T-helper 2 cell (primary cell): ENCODE measurements around the gene TAF6.
A peak's percentile ranks its signal among the peaks of the same experiment; 100 is the strongest.
"Not testable (repeated sequence)": the region's sequence is repeated elsewhere in the genome, so short reads cannot be mapped to it uniquely, and the experiment has no call there.

ENCODE experiments used
- DNase-seq, 5 experiments: peaks; one replicate each; pipeline versions ENCODE4 v3.0.0 to v3.0.0-alpha.2; 2012 to 2022

The TAF6 gene

GRCh38 chr7:100152404-100152803, 33.2 kb upstream of the TAF6 start:
- no peak for DNase-seq

GRCh38 chr7:100148559-100149328, 29.6 kb upstream of the TAF6 start, which contains the start of gene LAMTOR4:
TSS of gene LAMTOR4 (plus strand) at chr7:100148918. CDS start at chr7:100148973, 55 bp downstream.
- DNase-seq, result peak; percentile 94 to 100 (median 98)

GRCh38 chr7:100148225-100148558, 29.0 kb upstream of the TAF6 start:
- DNase-seq, result no peak

- no peak for DNase-seq
Observed at GRCh38 chr7:100147278-100147677, 28.1 kb upstream of the TAF6 start.

- DNase-seq, result not testable (repeated sequence)
Observed at GRCh38 chr7:100146350-100146749, 27.2 kb upstream of the TAF6 start.

GRCh38 chr7:100142461-100142860, 23.3 kb upstream of the TAF6 start:
- DNase-seq, result no peak

GRCh38 chr7:100141555-100141949, 22.4 kb upstream of the TAF6 start:
- no peak for DNase-seq

- no peak for DNase-seq
Observed at GRCh38 chr7:100137851-100138760, 18.9 kb upstream of the TAF6 start.

- DNase-seq, result peak in 4 of 5 experiments; percentile 43 to 72 (median 52)
Observed at GRCh38 chr7:100132697-100133151, 13.6 kb upstream of the TAF6 start.

GRCh38 chr7:100132126-100132525, 13.0 kb upstream of the TAF6 start:
- no peak for DNase-seq

- peak; percentile 65 to 79 (median 74) for DNase-seq
Observed at GRCh38 chr7:100130608-100131453, 11.7 kb upstream of the TAF6 start.

GRCh38 chr7:100130220-100130607, 11.1 kb upstream of the TAF6 start:
- DNase-seq, result not testable (repeated sequence)

GRCh38 chr7:100128637-100128963, 9.4 kb upstream of the TAF6 start:
- DNase-seq, result no peak

- DNase-seq, result peak in 1 of 5 experiments; percentile 55
Observed at GRCh38 chr7:100127866-100128636, 8.9 kb upstream of the TAF6 start.

- peak; percentile 72 to 95 (median 87) for DNase-seq
Observed at GRCh38 chr7:100126931-100127865, 8.0 kb upstream of the TAF6 start, which contains the start of gene MBLAC1. TSS of gene MBLAC1 (plus strand) at chr7:100126967. CDS start at chr7:100127396, 429 bp downstream.

GRCh38 chr7:100126239-100126930, 7.2 kb upstream of the TAF6 start:
- no peak for DNase-seq

GRCh38 chr7:100124301-100125230, 5.4 kb upstream of the TAF6 start:
- DNase-seq, result no peak

GRCh38 chr7:100122568-100122967, 3.4 kb upstream of the TAF6 start:
- no peak for DNase-seq

GRCh38 chr7:100122067-100122466, 2.9 kb upstream of the TAF6 start:
- no peak for DNase-seq
